Measurements from ENCODE around the gene TMEM95. TPM values are rescaled to one million over a fixed set of nuclear protein-coding genes. Genes with fewer than 3 reads are reported as not detected.

The TMEM95 gene
- total RNA-seq, 1 experiment from 2014 or later = not detected

GRCh38 chr17:7403977-7404736 is 49.2 kb downstream of the TMEM95 start, which contains the start of gene TMEM256:
TMEM256 (minus strand) TSS chr17:7404097; CDS start chr17:7404084, 13 bp downstream.
- H3K4me3 ChIP-seq (ENCODE audit: low read length) = peak within 1 kb of the TSS; percentile 85
- H3K27ac ChIP-seq (ENCODE audit: low read length) = 0 out of 2 replicates have a peak within 1 kb of the TSS, but pooled peaks have one; percentile 13
- TF ChIP-seq EZH2 (IDR thresholded peaks at IDR 0.05; ENCODE audit: low read length, unreplicated experiment) = no peak
- no peak for TF ChIP-seq CTCF (conservative IDR thresholded peaks at IDR 0.05; ENCODE audit: low read depth, low read length)
- no peak for TF ChIP-seq EZH2phosphoT487 (IDR thresholded peaks at IDR 0.05; ENCODE audit: borderline replicate concordance, low read length)
- H4K20me1 ChIP-seq (ENCODE audit: low read length) = no peaks in the 10 kb centered on the region
- ATAC-seq (peak; percentile 87), DNase-seq (peak; percentile 97)
- H3K4me1 ChIP-seq (ENCODE audit: insufficient read depth, low read length) = peaks cover 9% of the 10 kb centered on the region
- POLR2A ChIA-PET (ENCODE audit: unreplicated experiment) = interaction anchor here (0.5 to 0.7 kb wide), 5 partner anchors 10 to 1935 kb away, joined by 3 to 5 read pairs (median 3); partner anchors contain the start of genes DHX33 and PLSCR3
- H3K27me3 ChIP-seq (ENCODE audit: low read length) = no peaks in the 10 kb centered on the region
- H3K4me2 ChIP-seq (ENCODE audit: low read length) = peak within 1 kb of the TSS; percentile 93
- no peaks in the 10 kb centered on the region for H3K9me2 ChIP-seq (replicated peaks; ENCODE audit: low read length)
- peak within 1 kb of the TSS; percentile 73 for H3K9ac ChIP-seq (ENCODE audit: low read length)
- no peaks in the 10 kb centered on the region for H3F3A ChIP-seq (ENCODE audit: low read length, unreplicated experiment)
- CTCF ChIA-PET = interaction anchor here (0.8 to 1.2 kb wide), 5 partner anchors 10 to 284 kb away, joined by 3 to 6 read pairs (median 4); partner anchors contain the start of genes ACADVL, DLG4 and PLSCR3
- H3K36me3 ChIP-seq (ENCODE audit: low read depth, low read length) = no peaks in the 10 kb centered on the region
- intact Hi-C loops (cut with micrococcal nuclease) = loop anchor here (1.0 kb wide), 2 partner anchors 10 to 31 kb away; partner anchors contain the start of genes PLSCR3 and TMEM102
- peaks cover 6% of the 10 kb centered on the region; the same call in 1 of the 2 replicates for H3K79me2 ChIP-seq (ENCODE audit: low read length)
- no TSS peak for BruUV-seq (replicated peaks)
- no peaks in the 10 kb centered on the region for H3K9me3 ChIP-seq (ENCODE audit: low read length)
- peak within 1 kb of the TSS; percentile 80 for H2AFZ ChIP-seq (ENCODE audit: low read length)

GRCh38 chr17:7404737-7405349 is 49.9 kb downstream of the TMEM95 start:
- Histone ChIP-seq H3K9me3 (ENCODE audit: low read length) (no peaks in the 10 kb centered on the region), H2AFZ (ENCODE audit: low read length) (peak overlapping the region; percentile 71), H3K36me3 (ENCODE audit: low read depth, low read length) (no peaks in the 10 kb centered on the region), H3K4me1 (ENCODE audit: insufficient read depth, low read length) (peaks cover 9% of the 10 kb centered on the region), H4K20me1 (ENCODE audit: low read length) (no peaks in the 10 kb centered on the region), H3F3A (ENCODE audit: low read length, unreplicated experiment) (no peaks in the 10 kb centered on the region), H3K9ac (ENCODE audit: low read length) (peak overlapping the region; percentile 60), H3K4me3 (ENCODE audit: low read length) (peak overlapping the region; percentile 81), H3K4me2 (ENCODE audit: low read length) (peak overlapping the region; percentile 93), H3K27ac (ENCODE audit: low read length) (no peak overlapping the region), H3K9me2 (replicated peaks; ENCODE audit: low read length) (no peaks in the 10 kb centered on the region), H3K27me3 (ENCODE audit: low read length) (no peaks in the 10 kb centered on the region), H3K79me2 (ENCODE audit: low read length) (peaks cover 6% of the 10 kb centered on the region; the same call in 1 of the 2 replicates)
- DNase-seq (no peak), ATAC-seq (peak; percentile 28)
- TF ChIP-seq EZH2 (IDR thresholded peaks at IDR 0.05; ENCODE audit: low read length, unreplicated experiment) (no peak), EZH2phosphoT487 (IDR thresholded peaks at IDR 0.05; ENCODE audit: borderline replicate concordance, low read length) (no peak), CTCF (conservative IDR thresholded peaks at IDR 0.05; ENCODE audit: low read depth, low read length) (no peak)
- CTCF ChIA-PET = interaction anchor here (0.8 to 1.1 kb wide), 4 partner anchors 11 to 284 kb away, joined by 3 to 6 read pairs (median 4); partner anchors contain the start of genes ACADVL, DLG4 and PLSCR3
- no TSS peak for BruUV-seq (replicated peaks)
- intact Hi-C loops (cut with micrococcal nuclease) = loop anchor here (1.0 kb wide), 2 partner anchors 11 to 30 kb away; partner anchors contain the start of genes PLSCR3 and TMEM102
- POLR2A ChIA-PET (ENCODE audit: unreplicated experiment) = interaction anchor here (0.6 kb wide), 1 partner anchor 157 kb away, joined by 3 read pairs; no protein-coding TSS in a partner anchor
